Measurements from ENCODE around the gene GAR1. TPM values are rescaled to one million over a fixed set of nuclear protein-coding genes. Genes with fewer than 3 reads are reported as not detected.

GAR1 gene
- total and polyA plus RNA-seq, 9 of the 15 experiments (the other 6 are each of a cell fraction or from before 2014, with no cell fraction given) = 35.7 to 194 (median 68.2) TPM

DNA sequence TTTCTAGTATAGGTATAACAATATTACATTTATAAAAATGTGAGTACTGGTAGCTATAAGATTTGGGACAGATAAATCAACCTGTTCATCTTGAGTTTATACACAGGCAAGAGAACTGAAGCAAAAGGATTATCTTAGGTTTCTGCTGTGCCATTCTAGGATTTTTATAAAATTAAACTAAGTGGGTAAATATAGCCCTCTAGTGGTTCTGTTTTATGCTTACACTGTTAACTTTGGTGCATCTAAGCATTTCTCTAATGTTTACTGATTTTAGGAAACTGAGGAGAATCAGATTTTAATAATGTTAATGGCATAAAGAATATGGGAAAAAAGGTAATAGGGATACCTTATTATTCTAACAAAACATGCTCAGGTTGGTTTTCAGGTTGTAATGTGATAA is 11.2 kb downstream of the GAR1 start (continued):
- TF ChIP-seq, protein P1, sequence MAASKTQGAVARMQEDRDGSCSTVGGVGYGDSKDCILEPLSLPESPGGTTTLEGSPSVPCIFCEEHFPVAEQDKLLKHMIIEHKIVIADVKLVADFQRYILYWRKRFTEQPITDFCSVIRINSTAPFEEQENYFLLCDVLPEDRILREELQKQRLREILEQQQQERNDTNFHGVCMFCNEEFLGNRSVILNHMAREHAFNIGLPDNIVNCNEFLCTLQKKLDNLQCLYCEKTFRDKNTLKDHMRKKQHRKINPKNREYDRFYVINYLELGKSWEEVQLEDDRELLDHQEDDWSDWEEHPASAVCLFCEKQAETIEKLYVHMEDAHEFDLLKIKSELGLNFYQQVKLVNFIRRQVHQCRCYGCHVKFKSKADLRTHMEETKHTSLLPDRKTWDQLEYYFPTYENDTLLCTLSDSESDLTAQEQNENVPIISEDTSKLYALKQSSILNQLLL (CRISPR knock-in tag; IDR thresholded peaks at IDR 0.05; ENCODE audit: borderline replicate concordance) = no peak
- TF ChIP-seq KDM2B (CRISPR knock-in tag; IDR thresholded peaks at IDR 0.05) = no peak
- TF ChIP-seq, protein P2, sequence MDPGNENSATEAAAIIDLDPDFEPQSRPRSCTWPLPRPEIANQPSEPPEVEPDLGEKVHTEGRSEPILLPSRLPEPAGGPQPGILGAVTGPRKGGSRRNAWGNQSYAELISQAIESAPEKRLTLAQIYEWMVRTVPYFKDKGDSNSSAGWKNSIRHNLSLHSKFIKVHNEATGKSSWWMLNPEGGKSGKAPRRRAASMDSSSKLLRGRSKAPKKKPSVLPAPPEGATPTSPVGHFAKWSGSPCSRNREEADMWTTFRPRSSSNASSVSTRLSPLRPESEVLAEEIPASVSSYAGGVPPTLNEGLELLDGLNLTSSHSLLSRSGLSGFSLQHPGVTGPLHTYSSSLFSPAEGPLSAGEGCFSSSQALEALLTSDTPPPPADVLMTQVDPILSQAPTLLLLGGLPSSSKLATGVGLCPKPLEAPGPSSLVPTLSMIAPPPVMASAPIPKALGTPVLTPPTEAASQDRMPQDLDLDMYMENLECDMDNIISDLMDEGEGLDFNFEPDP (CRISPR knock-in tag; IDR thresholded peaks at IDR 0.05) = no peak

DNA sequence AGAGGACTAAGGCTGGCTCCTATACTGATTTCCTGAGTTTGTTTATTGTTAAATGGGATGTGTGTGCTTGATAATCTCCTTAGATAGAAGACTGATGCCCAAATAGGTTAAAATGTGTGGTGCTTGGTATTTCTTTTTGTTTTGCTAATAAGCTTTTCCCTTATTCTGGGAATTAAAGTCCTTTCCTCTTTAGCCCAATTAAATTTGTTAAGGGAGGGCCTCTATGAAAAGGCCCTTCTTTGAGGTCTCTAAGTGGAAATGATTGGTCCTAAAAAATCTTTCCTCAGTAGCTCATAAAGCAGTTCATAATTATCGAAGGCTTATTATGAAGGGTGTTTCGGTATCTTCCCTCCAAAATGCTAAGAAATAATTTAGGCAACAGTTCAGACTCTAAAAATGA is 12.1 kb downstream of the GAR1 start, which contains the start of gene RRH:
Gene RRH (plus strand): TSS at position 301 of the 400 bp plus-strand sequence. CDS start 56 bp downstream, at position 357.
- CTCF ChIA-PET (ENCODE audit: low intra/inter-chr PET ratio) = interaction anchor here (2.4 kb wide), 1 partner anchor 406 kb away, joined by 7 read pairs; no protein-coding TSS in a partner anchor
- intact Hi-C loops (cut with micrococcal nuclease) (loop anchor here (2.0 to 5.0 kb wide), 2 partner anchors 150 to 405 kb away; no protein-coding TSS in a partner anchor), in situ Hi-C loops (cut with MboI) (no loop called here)
- Histone ChIP-seq H3K79me2 (ENCODE audit: control insufficient read depth, insufficient read depth, low read length) (no peaks in the 10 kb centered on the region), H4K20me1 (replicated peaks; ENCODE audit: control insufficient read depth, insufficient read depth, low read length) (no peaks in the 10 kb centered on the region), H3K9me3 (replicated peaks; ENCODE audit: control insufficient read depth, insufficient read depth, low read depth, low read length) (no peaks in the 10 kb centered on the region), H3K4me2 (ENCODE audit: insufficient read depth, low read length) (no peak within 1 kb of the TSS), H3K9me1 (ENCODE audit: control insufficient read depth, insufficient read depth, low read length) (no peaks in the 10 kb centered on the region), H2AFZ (ENCODE audit: low read depth, low read length) (no peak within 1 kb of the TSS), H3K36me3 (ENCODE audit: control insufficient read depth, insufficient read depth, low read length) (peaks cover 35% of the 10 kb centered on the region), H3K27ac (ENCODE audit: extremely low read depth, low read depth, low read length) (no peak within 1 kb of the TSS), H3K27me3 (ENCODE audit: control insufficient read depth in 2 of 2, insufficient read depth in 2 of 2, low read length in 2 of 2) (no peaks in the 10 kb centered on the region), H3K9ac (ENCODE audit: insufficient read depth in 1 of 2, low read depth in 2 of 2, low read length in 2 of 2) (no peak within 1 kb of the TSS), H3K4me1 (replicated peaks in 1 of 2; ENCODE audit: control insufficient read depth in 2 of 2, insufficient read depth in 2 of 2, low read length in 2 of 2) (no peaks in the 10 kb centered on the region), H3K4me3 (no peak within 1 kb of the TSS)
- DNase-seq (ENCODE audit: extremely low read depth in 1 of 4, low spot score in 3 of 4) (no peak), ATAC-seq (no peak), FAIRE-seq (no peak)
- POLR2A ChIA-PET = interaction anchor here (1.7 kb wide), 1 partner anchor 21 kb away, joined by 4 read pairs; the partner anchor contains the start of gene LRIT3
- 94% methylated on average over 2 of the region's 2 CpGs for WGBS (ENCODE audit: insufficient coverage, low coverage, missing lambda C conversion rate)
- no TSS peak for BruUV-seq (replicated peaks)
- TF ChIP-seq PTBP1 (IDR thresholded peaks at IDR 0.05; ENCODE audit: low read depth, low read length) (no peak), CHD4 (IDR thresholded peaks at IDR 0.05; ENCODE audit: insufficient read depth, insufficient replicate concordance, low read depth, low read length, poor library complexity, severe bottlenecking) (no peak), USF2 (CRISPR knock-in tag; IDR thresholded peaks at IDR 0.05) (no peak), ZNF511 (CRISPR knock-in tag; IDR thresholded peaks at IDR 0.05) (no peak), SP1 (CRISPR knock-in tag; IDR thresholded peaks at IDR 0.05) (no peak), NFATC3 (IDR thresholded peaks at IDR 0.05) (no peak), ELF2 (CRISPR knock-in tag; IDR thresholded peaks at IDR 0.05) (no peak)
- TF ChIP-seq, protein P3, sequence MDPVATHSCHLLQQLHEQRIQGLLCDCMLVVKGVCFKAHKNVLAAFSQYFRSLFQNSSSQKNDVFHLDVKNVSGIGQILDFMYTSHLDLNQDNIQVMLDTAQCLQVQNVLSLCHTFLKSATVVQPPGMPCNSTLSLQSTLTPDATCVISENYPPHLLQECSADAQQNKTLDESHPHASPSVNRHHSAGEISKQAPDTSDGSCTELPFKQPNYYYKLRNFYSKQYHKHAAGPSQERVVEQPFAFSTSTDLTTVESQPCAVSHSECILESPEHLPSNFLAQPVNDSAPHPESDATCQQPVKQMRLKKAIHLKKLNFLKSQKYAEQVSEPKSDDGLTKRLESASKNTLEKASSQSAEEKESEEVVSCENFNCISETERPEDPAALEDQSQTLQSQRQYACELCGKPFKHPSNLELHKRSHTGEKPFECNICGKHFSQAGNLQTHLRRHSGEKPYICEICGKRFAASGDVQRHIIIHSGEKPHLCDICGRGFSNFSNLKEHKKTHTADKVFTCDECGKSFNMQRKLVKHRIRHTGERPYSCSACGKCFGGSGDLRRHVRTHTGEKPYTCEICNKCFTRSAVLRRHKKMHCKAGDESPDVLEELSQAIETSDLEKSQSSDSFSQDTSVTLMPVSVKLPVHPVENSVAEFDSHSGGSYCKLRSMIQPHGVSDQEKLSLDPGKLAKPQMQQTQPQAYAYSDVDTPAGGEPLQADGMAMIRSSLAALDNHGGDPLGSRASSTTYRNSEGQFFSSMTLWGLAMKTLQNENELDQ (CRISPR knock-in tag; IDR thresholded peaks at IDR 0.05; ENCODE audit: borderline replicate concordance) = no peak
- TF ChIP-seq, protein P4, sequence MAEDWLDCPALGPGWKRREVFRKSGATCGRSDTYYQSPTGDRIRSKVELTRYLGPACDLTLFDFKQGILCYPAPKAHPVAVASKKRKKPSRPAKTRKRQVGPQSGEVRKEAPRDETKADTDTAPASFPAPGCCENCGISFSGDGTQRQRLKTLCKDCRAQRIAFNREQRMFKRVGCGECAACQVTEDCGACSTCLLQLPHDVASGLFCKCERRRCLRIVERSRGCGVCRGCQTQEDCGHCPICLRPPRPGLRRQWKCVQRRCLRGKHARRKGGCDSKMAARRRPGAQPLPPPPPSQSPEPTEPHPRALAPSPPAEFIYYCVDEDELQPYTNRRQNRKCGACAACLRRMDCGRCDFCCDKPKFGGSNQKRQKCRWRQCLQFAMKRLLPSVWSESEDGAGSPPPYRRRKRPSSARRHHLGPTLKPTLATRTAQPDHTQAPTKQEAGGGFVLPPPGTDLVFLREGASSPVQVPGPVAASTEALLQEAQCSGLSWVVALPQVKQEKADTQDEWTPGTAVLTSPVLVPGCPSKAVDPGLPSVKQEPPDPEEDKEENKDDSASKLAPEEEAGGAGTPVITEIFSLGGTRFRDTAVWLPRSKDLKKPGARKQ (CRISPR knock-in tag; IDR thresholded peaks at IDR 0.05) = no peak

All from K562 (cell line).